Liver (tissue), 9 donors: ENCODE data around the gene AMER2. TPM values are rescaled to one million over a fixed set of nuclear protein-coding genes. Genes with fewer than 3 reads are reported as not detected.

Experiments
- DNase-seq: peaks from one replicate; pipeline ENCODE4 v3.0.0-alpha.2; 2017; ENCODE audit warnings: low spot score
- H3K27ac ChIP-seq, 2 donors: one replicate each; pipeline ENCODE4 v1.7.0; 2013; ENCODE audit warnings: inconsistent platforms in 2 of 2, low read length in 2 of 2, control low read depth in 1 of 2, low read depth in 1 of 2, mild to moderate bottlenecking in 1 of 2
- H3K27me3 ChIP-seq, 4 donors: one replicate each; pipeline versions ENCODE4 v1.6.1 to v1.7.0; 2013; ENCODE audit warnings: low read length in 3 of 4, inconsistent platforms in 1 of 4, mild to moderate bottlenecking in 1 of 4, moderate library complexity in 1 of 4; ENCODE audit not compliant: control insufficient read depth in 4 of 4, insufficient read depth in 4 of 4
- H3K36me3 ChIP-seq, 4 donors: one replicate each; pipeline versions ENCODE4 v1.6.1 to v1.7.0; 2013; ENCODE audit warnings: low read length in 3 of 4, mild to moderate bottlenecking in 3 of 4, low read depth in 1 of 4, moderate library complexity in 1 of 4; ENCODE audit not compliant: control insufficient read depth in 4 of 4, insufficient read depth in 3 of 4
- H3K4me1 ChIP-seq, 4 donors: one replicate each; pipeline versions ENCODE4 v1.6.1 to v1.7.0; 2013; ENCODE audit warnings: low read length in 3 of 4, mild to moderate bottlenecking in 3 of 4, moderate library complexity in 1 of 4; ENCODE audit not compliant: control insufficient read depth in 4 of 4, insufficient read depth in 4 of 4
- H3K4me3 ChIP-seq, 3 donors: one replicate each; pipeline versions ENCODE4 v1.6.1 to v1.7.0; 2013; ENCODE audit warnings: low read length in 3 of 3, control low read depth in 1 of 3, low read depth in 1 of 3, mild to moderate bottlenecking in 1 of 3
- H3K9ac ChIP-seq, 2 donors: one replicate each; pipeline ENCODE4 v1.7.0; 2013; ENCODE audit warnings: low read length in 2 of 2, mild to moderate bottlenecking in 2 of 2, moderate library complexity in 2 of 2, control low read depth in 1 of 2, low read depth in 1 of 2
- H3K9me3 ChIP-seq, 4 donors: one replicate each; pipeline versions ENCODE4 v1.6.1 to v1.7.0; 2013; ENCODE audit warnings: low read length in 3 of 4; ENCODE audit not compliant: control insufficient read depth in 4 of 4
- EGR1 ChIP-seq, 2 donors: IDR thresholded peaks; 2 replicates each; pipeline ENCODE4 v1.6.1; 2016 to 2018; ENCODE audit warnings: antibody characterized with exemption in 2 of 2, low read depth in 2 of 2
- FOXA2 ChIP-seq: IDR thresholded peaks from 2 replicates; pipeline ENCODE4 v1.6.1; 2016; ENCODE audit warnings: antibody characterized with exemption
- JUND ChIP-seq, 2 donors: IDR thresholded peaks; 2 replicates each; pipeline ENCODE4 v1.6.1; 2016; ENCODE audit warnings: antibody characterized with exemption in 2 of 2
- RXRA ChIP-seq, 2 donors: IDR thresholded peaks; 2 replicates each; pipeline ENCODE4 v1.6.1; 2017 to 2018; ENCODE audit warnings: antibody characterized with exemption in 2 of 2, mild to moderate bottlenecking in 1 of 2
- TAF1 ChIP-seq: conservative IDR thresholded peaks from 2 replicates; pipeline ENCODE4 v1.6.1; 2016; ENCODE audit warnings: antibody characterized with exemption, mild to moderate bottlenecking
- YY1 ChIP-seq: IDR thresholded peaks from 2 replicates; pipeline ENCODE4 v1.6.1; 2016; ENCODE audit warnings: antibody characterized with exemption, mild to moderate bottlenecking
- WGBS: extraction: QIAGEN DNeasy Blood & Tissue Kit; methylation state at CpG from one replicate; pipeline ENCODE4 v1.1.7; 2013; 5-methylcytosine and 5-hydroxymethylcytosine counted together
- polyA plus RNA-seq, 2 donors: library from polyadenylated mRNA; stranded (reverse) in 1 of 2; unstranded in 1 of 2; fragments of 200-250 nt in 1 of 2; fragments of >200 nt in 1 of 2; fragmentation: Nextera tagmentation in 1 of 2; extraction: Ambion mirVana in 1 of 2; gene quantifications; one replicate each; pipeline versions ENCODE4 v1.2.1 to v1.2.3, GENCODE V29; 2013 to 2015
- total RNA-seq, 2 donors: library from RNA; depleted of rRNA; stranded (reverse); fragments of >200 nt; gene quantifications; one replicate each; pipeline ENCODE4 v1.2.3, GENCODE V29; 2014
- TF ChIP-seq, protein P1 (sequence below): fragments of 150-350 bp; IDR thresholded peaks from 2 replicates; pipeline ENCODE4 v1.5.1; 2017; ENCODE audit warnings: improper control_type of control experiment, low read depth, low read length; ENCODE audit not compliant: missing input control
- TF ChIP-seq, protein P2 (sequence below): IDR thresholded peaks from 2 replicates; pipeline ENCODE4 v1.6.1; 2016; ENCODE audit warnings: antibody characterized with exemption
- donor health status: healthy.
- donor health status: healthy.
- donor health status: healthy.
- donor health status: healthy.
- donor health status: healthy.

Gene AMER2
- total and polyA plus RNA-seq, 4 donors: not detected

DNA sequence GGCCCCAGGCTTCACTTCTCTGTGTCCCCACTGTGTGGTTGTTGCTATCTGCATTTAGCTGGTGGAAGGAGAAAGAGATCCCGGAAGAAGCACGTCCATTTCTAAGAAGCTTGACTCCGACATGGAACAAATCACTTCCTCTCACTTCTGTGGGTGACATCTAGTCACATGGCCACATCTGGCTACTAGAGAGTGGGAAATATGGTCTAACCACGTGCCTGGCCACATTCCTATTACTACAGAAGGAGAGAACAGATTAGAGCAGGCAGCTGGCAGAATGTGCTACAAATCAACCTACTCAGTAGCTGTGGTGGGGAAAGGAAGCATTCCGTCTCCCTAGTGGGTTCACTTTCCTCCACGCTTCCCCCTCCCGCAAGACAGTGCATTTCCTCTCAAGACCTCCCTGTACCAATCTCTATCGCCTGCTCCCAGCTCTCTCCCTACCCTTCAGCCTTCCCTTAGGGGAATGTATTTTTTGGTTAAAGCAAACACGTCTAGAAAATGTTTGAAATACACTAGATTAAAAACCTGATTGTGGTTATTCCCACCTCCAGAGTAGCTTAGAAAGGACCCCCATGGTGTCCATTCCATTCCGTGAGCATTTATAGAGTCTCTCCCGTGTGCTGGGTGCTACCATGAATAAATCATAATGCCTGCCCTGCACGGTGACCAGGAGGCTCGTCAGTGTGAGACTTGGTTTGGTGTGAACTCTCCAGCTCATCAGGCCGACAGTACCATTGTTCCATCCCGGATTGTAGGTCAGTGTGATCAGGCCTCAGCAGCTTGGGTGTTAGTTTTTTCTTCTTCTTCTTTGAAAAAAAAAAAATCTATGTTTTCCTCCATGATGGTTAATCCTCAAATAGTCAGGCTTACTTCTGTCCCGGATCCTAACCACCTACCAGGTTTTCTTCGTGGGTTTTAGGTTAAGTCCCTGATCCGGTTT is 8.0 kb upstream of the AMER2 start:
- Histone ChIP-seq H3K4me3 (no peak overlapping the region), H3K9me3 (peaks cover 2 to 12% (median 11%) of the 10 kb centered on the region in 4 donors), H3K4me1 (no peaks in the 10 kb centered on the region), H3K9ac (no peak overlapping the region), H3K27me3 (peaks cover 0 to 9% (median 2%) of the 10 kb centered on the region in 4 donors), H3K36me3 (no peaks in the 10 kb centered on the region), H3K27ac (no peak overlapping the region)
- WGBS: 59% methylated on average over 18 of the region's 18 CpGs
- no peak for TF ChIP-seq EGR1 (IDR thresholded peaks at IDR 0.05; ENCODE audit: low read depth in 2 of 2)
- DNase-seq: no peak

DNA sequence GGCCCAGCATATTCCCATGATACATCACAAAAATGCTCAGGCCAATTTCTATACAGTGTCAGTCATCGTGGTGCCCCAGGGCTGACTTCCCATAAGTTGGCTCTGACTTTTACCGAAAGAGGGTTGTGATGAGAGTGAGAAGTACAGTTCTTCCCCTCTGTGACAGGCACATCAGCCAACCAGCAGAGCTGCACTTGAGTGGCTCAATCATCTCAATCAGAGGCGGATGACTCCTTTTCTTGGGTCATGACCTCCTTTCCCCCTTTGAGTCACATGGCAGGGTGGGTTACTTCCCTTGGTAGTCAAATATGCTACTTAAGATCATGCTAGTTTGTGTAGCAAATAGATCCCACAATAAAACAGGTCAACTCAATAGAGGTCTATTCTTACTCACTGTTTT is 6.9 kb upstream of the AMER2 start:
- TF ChIP-seq EGR1 (IDR thresholded peaks at IDR 0.05; ENCODE audit: low read depth in 2 of 2) (no peak), RXRA (IDR thresholded peaks at IDR 0.05) (no peak)
- Histone ChIP-seq H3K27me3 (peaks cover 0 to 9% (median 4%) of the 10 kb centered on the region in 4 donors), H3K36me3 (no peaks in the 10 kb centered on the region), H3K4me1 (no peaks in the 10 kb centered on the region), H3K27ac (no peak overlapping the region), H3K9me3 (peaks cover 2 to 12% (median 11%) of the 10 kb centered on the region in 4 donors), H3K4me3 (no peak overlapping the region), H3K9ac (no peak overlapping the region)
- 82% methylated on average over 3 of the region's 3 CpGs for whole genome bisulfite sequencing
- DNase-seq: no peak

DNA sequence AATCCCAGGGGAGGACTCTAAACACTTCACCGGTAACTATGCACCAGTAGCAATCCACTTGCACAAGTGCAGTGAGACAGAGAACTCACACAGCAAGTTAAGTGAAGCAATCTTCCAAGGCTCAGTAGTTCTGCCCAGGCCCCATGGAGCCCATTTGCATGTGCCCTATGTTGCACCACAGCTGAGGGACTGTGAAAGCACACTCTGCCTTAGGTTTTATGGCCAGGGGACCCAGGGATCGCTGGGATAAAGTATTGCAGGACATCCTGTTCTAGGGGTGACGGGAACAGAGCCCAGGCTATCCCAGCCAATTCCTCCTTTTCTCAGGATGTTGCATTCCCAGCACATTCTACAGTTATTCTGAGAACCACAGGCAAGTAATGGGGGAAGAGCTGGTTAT is 6.0 kb upstream of the AMER2 start:
- no peak for DNase-seq
- Histone ChIP-seq H3K9ac (no peak overlapping the region), H3K9me3 (peaks cover 2 to 12% (median 11%) of the 10 kb centered on the region in 4 donors), H3K36me3 (no peaks in the 10 kb centered on the region), H3K27ac (no peak overlapping the region), H3K27me3 (peaks cover 0 to 9% (median 4%) of the 10 kb centered on the region in 4 donors), H3K4me3 (no peak overlapping the region), H3K4me1 (no peaks in the 10 kb centered on the region)
- TF ChIP-seq YY1: no peak
- WGBS: 66% methylated on average over 3 of the region's 3 CpGs

DNA sequence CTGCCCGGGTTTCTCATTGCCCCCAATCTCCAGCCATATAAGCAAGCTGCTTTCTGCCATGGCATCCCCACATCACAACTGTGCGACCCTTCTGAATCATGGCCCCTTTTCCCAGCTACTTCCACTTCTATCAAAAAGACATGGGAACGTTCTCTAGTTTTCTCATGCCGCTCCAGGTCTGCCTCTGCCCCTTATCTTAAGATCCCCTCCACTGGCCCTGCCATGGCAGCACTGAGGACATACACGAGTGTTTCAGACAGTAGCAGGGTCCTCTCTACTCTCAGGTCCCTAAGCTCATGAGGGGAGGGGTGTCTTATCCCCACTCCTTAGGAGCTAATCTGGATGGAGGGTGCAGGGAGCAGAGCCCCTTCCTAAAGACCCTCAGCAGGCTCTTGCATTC is 5.5 kb upstream of the AMER2 start:
- H3K9ac ChIP-seq: no peak overlapping the region
- no peaks in the 10 kb centered on the region for H3K4me1 ChIP-seq
- DNase-seq: no peak
- no peaks in the 10 kb centered on the region for H3K36me3 ChIP-seq
- no peak overlapping the region for H3K4me3 ChIP-seq
- no peak overlapping the region for H3K27ac ChIP-seq
- peaks cover 0 to 12% (median 10%) of the 10 kb centered on the region in 4 donors for H3K9me3 ChIP-seq
- WGBS: 80% methylated on average over 5 of the region's 5 CpGs
- TF ChIP-seq JUND (IDR thresholded peaks at IDR 0.05) (no peak), TAF1 (no peak), YY1 (no peak), FOXA2 (no peak), EGR1 (IDR thresholded peaks at IDR 0.05; ENCODE audit: low read depth in 2 of 2) (no peak)
- TF ChIP-seq, protein P1, sequence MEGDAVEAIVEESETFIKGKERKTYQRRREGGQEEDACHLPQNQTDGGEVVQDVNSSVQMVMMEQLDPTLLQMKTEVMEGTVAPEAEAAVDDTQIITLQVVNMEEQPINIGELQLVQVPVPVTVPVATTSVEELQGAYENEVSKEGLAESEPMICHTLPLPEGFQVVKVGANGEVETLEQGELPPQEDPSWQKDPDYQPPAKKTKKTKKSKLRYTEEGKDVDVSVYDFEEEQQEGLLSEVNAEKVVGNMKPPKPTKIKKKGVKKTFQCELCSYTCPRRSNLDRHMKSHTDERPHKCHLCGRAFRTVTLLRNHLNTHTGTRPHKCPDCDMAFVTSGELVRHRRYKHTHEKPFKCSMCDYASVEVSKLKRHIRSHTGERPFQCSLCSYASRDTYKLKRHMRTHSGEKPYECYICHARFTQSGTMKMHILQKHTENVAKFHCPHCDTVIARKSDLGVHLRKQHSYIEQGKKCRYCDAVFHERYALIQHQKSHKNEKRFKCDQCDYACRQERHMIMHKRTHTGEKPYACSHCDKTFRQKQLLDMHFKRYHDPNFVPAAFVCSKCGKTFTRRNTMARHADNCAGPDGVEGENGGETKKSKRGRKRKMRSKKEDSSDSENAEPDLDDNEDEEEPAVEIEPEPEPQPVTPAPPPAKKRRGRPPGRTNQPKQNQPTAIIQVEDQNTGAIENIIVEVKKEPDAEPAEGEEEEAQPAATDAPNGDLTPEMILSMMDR: no peak
- TF ChIP-seq, protein P2, sequence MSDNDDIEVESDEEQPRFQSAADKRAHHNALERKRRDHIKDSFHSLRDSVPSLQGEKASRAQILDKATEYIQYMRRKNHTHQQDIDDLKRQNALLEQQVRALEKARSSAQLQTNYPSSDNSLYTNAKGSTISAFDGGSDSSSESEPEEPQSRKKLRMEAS: no peak
- H3K27me3 ChIP-seq: peaks cover 0 to 10% (median 4%) of the 10 kb centered on the region in 4 donors
